Measurements from ENCODE around the gene GYG1. TPM values are rescaled to one million over a fixed set of nuclear protein-coding genes. Genes with fewer than 3 reads are reported as not detected.

Gene GYG1
- polyA plus RNA-seq, 1 donor: 31.7 TPM

GRCh38 chr3:149013726-149014125 lies 22.4 kb downstream of the GYG1 start:
- no peaks in the 10 kb centered on the region for H3K4me1 ChIP-seq (ENCODE audit: control insufficient read depth, insufficient read depth, low read length)
- H3K36me3 ChIP-seq (ENCODE audit: control insufficient read depth, insufficient read depth, low read length): peaks cover 37% of the 10 kb centered on the region
- H3K27ac ChIP-seq (ENCODE audit: low read length): no peak overlapping the region

GRCh38 chr3:149015393-149015792 lies 24.1 kb downstream of the GYG1 start:
- Histone ChIP-seq H3K27me3 (ENCODE audit: control insufficient read depth, insufficient read depth, low read length) (no peaks in the 10 kb centered on the region), H3K4me3 (ENCODE audit: low read length) (no peak overlapping the region), H3K27ac (ENCODE audit: low read length) (no peak overlapping the region), H3K36me3 (ENCODE audit: control insufficient read depth, insufficient read depth, low read length) (peaks cover 31% of the 10 kb centered on the region), H3K9me3 (ENCODE audit: control insufficient read depth, low read depth, low read length) (no peaks in the 10 kb centered on the region), H3K4me1 (ENCODE audit: control insufficient read depth, insufficient read depth, low read length) (no peaks in the 10 kb centered on the region)
- 100% methylated on average over 2 of the region's 3 CpGs for WGBS (ENCODE audit: insufficient coverage, low lambda C conversion rate)
- DNase-seq: no peak

More at GRCh38 chr3:149013726-149014125, 22.4 kb downstream of the GYG1 start:
- WGBS (ENCODE audit: insufficient coverage, low lambda C conversion rate): 100% methylated on average over 3 of the region's 6 CpGs
- Histone ChIP-seq H3K27me3 (ENCODE audit: control insufficient read depth, insufficient read depth, low read length) (no peaks in the 10 kb centered on the region), H3K9me3 (ENCODE audit: control insufficient read depth, low read depth, low read length) (no peaks in the 10 kb centered on the region), H3K4me3 (ENCODE audit: low read length) (no peak overlapping the region)
- DNase-seq: no peak

- 100% methylated on average over 1 of the region's 2 CpGs for WGBS (ENCODE audit: insufficient coverage, low lambda C conversion rate)
- no peak for DNase-seq
- H3K27me3 ChIP-seq (ENCODE audit: control insufficient read depth, insufficient read depth, low read length): no peaks in the 10 kb centered on the region
Observed at GRCh38 chr3:149016242-149016641, 24.9 kb downstream of the GYG1 start.

GRCh38 chr3:149016669-149017541 lies 25.6 kb downstream of the GYG1 start:
- WGBS (ENCODE audit: insufficient coverage, low lambda C conversion rate): no CpG with 5 or more reads among the region's 9 CpGs
- no peak overlapping the region for H3K4me3 ChIP-seq (ENCODE audit: low read length)
- H3K9me3 ChIP-seq (ENCODE audit: control insufficient read depth, low read depth, low read length): no peaks in the 10 kb centered on the region
- no peak for DNase-seq
- no peak overlapping the region for H3K27ac ChIP-seq (ENCODE audit: low read length)
- H3K27me3 ChIP-seq (ENCODE audit: control insufficient read depth, insufficient read depth, low read length): no peaks in the 10 kb centered on the region
- peaks cover 21% of the 10 kb centered on the region for H3K36me3 ChIP-seq (ENCODE audit: control insufficient read depth, insufficient read depth, low read length)
- H3K4me1 ChIP-seq (ENCODE audit: control insufficient read depth, insufficient read depth, low read length): no peaks in the 10 kb centered on the region

More at GRCh38 chr3:149016242-149016641, 24.9 kb downstream of the GYG1 start:
- Histone ChIP-seq H3K9me3 (ENCODE audit: control insufficient read depth, low read depth, low read length) (no peaks in the 10 kb centered on the region), H3K4me3 (ENCODE audit: low read length) (no peak overlapping the region), H3K27ac (ENCODE audit: low read length) (no peak overlapping the region), H3K36me3 (ENCODE audit: control insufficient read depth, insufficient read depth, low read length) (peaks cover 27% of the 10 kb centered on the region), H3K4me1 (ENCODE audit: control insufficient read depth, insufficient read depth, low read length) (no peaks in the 10 kb centered on the region)

GRCh38 chr3:149018247-149018646 lies 26.9 kb downstream of the GYG1 start:
- H3K27ac ChIP-seq (ENCODE audit: low read length): no peak overlapping the region
- no peaks in the 10 kb centered on the region for H3K4me1 ChIP-seq (ENCODE audit: control insufficient read depth, insufficient read depth, low read length)
- H3K9me3 ChIP-seq (ENCODE audit: control insufficient read depth, low read depth, low read length): no peaks in the 10 kb centered on the region
- DNase-seq: no peak
- WGBS (ENCODE audit: insufficient coverage, low lambda C conversion rate): no CpG with 5 or more reads among the region's 1 CpG
- no peak overlapping the region for H3K4me3 ChIP-seq (ENCODE audit: low read length)
- peaks cover 15% of the 10 kb centered on the region for H3K36me3 ChIP-seq (ENCODE audit: control insufficient read depth, insufficient read depth, low read length)
- no peaks in the 10 kb centered on the region for H3K27me3 ChIP-seq (ENCODE audit: control insufficient read depth, insufficient read depth, low read length)

- no CpG with 5 or more reads among the region's 4 CpGs for WGBS (ENCODE audit: insufficient coverage, low lambda C conversion rate)
- no peaks in the 10 kb centered on the region for H3K27me3 ChIP-seq (ENCODE audit: control insufficient read depth, insufficient read depth, low read length)
- H3K4me3 ChIP-seq (ENCODE audit: low read length): no peak overlapping the region
- no peak for DNase-seq
- H3K27ac ChIP-seq (ENCODE audit: low read length): no peak overlapping the region
- H3K36me3 ChIP-seq (ENCODE audit: control insufficient read depth, insufficient read depth, low read length): peaks cover 13% of the 10 kb centered on the region
- no peaks in the 10 kb centered on the region for H3K9me3 ChIP-seq (ENCODE audit: control insufficient read depth, low read depth, low read length)
- no peaks in the 10 kb centered on the region for H3K4me1 ChIP-seq (ENCODE audit: control insufficient read depth, insufficient read depth, low read length)
Observed at GRCh38 chr3:149019580-149019979, 28.2 kb downstream of the GYG1 start.

GRCh38 chr3:149020196-149020838 lies 29.0 kb downstream of the GYG1 start:
- Histone ChIP-seq H3K27ac (ENCODE audit: low read length) (no peak overlapping the region), H3K4me3 (ENCODE audit: low read length) (no peak overlapping the region), H3K27me3 (ENCODE audit: control insufficient read depth, insufficient read depth, low read length) (no peaks in the 10 kb centered on the region), H3K36me3 (ENCODE audit: control insufficient read depth, insufficient read depth, low read length) (peaks cover 18% of the 10 kb centered on the region), H3K9me3 (ENCODE audit: control insufficient read depth, low read depth, low read length) (no peaks in the 10 kb centered on the region), H3K4me1 (ENCODE audit: control insufficient read depth, insufficient read depth, low read length) (no peaks in the 10 kb centered on the region)
- DNase-seq: no peak
- WGBS (ENCODE audit: insufficient coverage, low lambda C conversion rate): 100% methylated on average over 1 of the region's 3 CpGs

GRCh38 chr3:149020839-149021252 lies 29.5 kb downstream of the GYG1 start:
- no peaks in the 10 kb centered on the region for H3K27me3 ChIP-seq (ENCODE audit: control insufficient read depth, insufficient read depth, low read length)
- H3K36me3 ChIP-seq (ENCODE audit: control insufficient read depth, insufficient read depth, low read length): peaks cover 22% of the 10 kb centered on the region
- no peak for DNase-seq
- H3K27ac ChIP-seq (ENCODE audit: low read length): no peak overlapping the region
- no peaks in the 10 kb centered on the region for H3K4me1 ChIP-seq (ENCODE audit: control insufficient read depth, insufficient read depth, low read length)
- H3K9me3 ChIP-seq (ENCODE audit: control insufficient read depth, low read depth, low read length): no peaks in the 10 kb centered on the region
- WGBS (ENCODE audit: insufficient coverage, low lambda C conversion rate): no CpG with 5 or more reads among the region's 4 CpGs
- H3K4me3 ChIP-seq (ENCODE audit: low read length): no peak overlapping the region

GRCh38 chr3:149021830-149022229 lies 30.5 kb downstream of the GYG1 start:
- no peak for DNase-seq
- H3K9me3 ChIP-seq (ENCODE audit: control insufficient read depth, low read depth, low read length): no peaks in the 10 kb centered on the region
- H3K27me3 ChIP-seq (ENCODE audit: control insufficient read depth, insufficient read depth, low read length): no peaks in the 10 kb centered on the region
- H3K36me3 ChIP-seq (ENCODE audit: control insufficient read depth, insufficient read depth, low read length): peaks cover 23% of the 10 kb centered on the region
- H3K27ac ChIP-seq (ENCODE audit: low read length): no peak overlapping the region
- 60% methylated on average over 1 of the region's 1 CpG for WGBS (ENCODE audit: insufficient coverage, low lambda C conversion rate)
- no peaks in the 10 kb centered on the region for H3K4me1 ChIP-seq (ENCODE audit: control insufficient read depth, insufficient read depth, low read length)
- H3K4me3 ChIP-seq (ENCODE audit: low read length): no peak overlapping the region

GRCh38 chr3:149023951-149024350 lies 32.6 kb downstream of the GYG1 start:
- no peaks in the 10 kb centered on the region for H3K9me3 ChIP-seq (ENCODE audit: control insufficient read depth, low read depth, low read length)
- no peak overlapping the region for H3K27ac ChIP-seq (ENCODE audit: low read length)
- H3K36me3 ChIP-seq (ENCODE audit: control insufficient read depth, insufficient read depth, low read length): peaks cover 34% of the 10 kb centered on the region
- H3K27me3 ChIP-seq (ENCODE audit: control insufficient read depth, insufficient read depth, low read length): no peaks in the 10 kb centered on the region
- no peak overlapping the region for H3K4me3 ChIP-seq (ENCODE audit: low read length)
- no peaks in the 10 kb centered on the region for H3K4me1 ChIP-seq (ENCODE audit: control insufficient read depth, insufficient read depth, low read length)
- WGBS (ENCODE audit: insufficient coverage, low lambda C conversion rate): 88% methylated on average over 1 of the region's 3 CpGs
- no peak for DNase-seq
